Measurements from ENCODE around the gene SLC38A3.

Gene SLC38A3

DNA sequence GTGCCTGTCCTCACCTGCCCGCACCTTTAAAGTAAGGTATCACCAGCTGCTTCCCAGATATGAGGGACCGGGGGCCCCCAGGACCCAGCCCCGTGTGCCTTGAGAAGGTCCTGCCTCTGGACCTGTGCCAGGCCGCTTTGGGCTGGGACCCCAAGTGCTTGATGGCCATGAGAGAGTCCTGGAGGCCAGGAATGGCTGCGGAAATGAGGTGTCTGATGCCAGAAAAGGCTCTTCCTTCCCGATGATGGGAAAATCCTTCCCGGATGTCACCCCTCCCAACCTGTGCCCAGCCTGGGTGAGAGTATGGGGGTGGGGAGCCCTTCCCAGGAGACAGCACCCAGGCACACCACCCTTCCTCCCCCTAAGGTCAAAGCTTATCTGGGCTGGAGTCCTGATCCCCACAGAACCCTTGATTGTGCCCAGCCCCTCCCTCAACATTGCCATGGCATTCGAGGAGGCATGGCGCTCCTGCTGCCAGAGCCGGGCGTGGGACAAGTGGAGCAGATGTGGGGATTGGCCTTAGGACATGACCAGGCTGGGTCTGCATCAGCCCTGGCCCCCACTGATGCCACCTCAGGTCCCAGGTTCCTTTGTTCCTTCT lies 35.7 kb upstream of the SLC38A3 start:
- DNase-seq, result no peak

DNA sequence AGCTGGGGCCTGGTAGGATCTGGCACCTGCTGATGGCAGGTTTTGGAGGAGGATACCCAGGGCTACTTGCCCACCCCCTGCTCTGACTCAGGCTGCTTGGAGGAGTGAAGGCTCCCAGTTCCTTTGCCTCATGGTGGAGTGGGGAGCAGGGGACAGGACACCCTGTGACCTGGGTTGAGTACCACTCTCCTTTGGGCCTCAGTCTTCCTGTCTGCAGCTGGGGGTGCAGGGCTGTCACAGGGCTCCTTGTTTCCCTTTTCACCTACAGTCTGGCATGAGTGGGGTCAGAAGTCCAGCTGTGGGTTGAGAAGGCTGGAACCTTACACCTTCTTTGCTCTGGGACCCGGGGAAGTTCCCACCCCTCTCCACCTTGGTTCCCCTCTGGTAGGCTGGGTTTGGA lies 35.2 kb upstream of the SLC38A3 start:
- DNase-seq, result no peak

DNA sequence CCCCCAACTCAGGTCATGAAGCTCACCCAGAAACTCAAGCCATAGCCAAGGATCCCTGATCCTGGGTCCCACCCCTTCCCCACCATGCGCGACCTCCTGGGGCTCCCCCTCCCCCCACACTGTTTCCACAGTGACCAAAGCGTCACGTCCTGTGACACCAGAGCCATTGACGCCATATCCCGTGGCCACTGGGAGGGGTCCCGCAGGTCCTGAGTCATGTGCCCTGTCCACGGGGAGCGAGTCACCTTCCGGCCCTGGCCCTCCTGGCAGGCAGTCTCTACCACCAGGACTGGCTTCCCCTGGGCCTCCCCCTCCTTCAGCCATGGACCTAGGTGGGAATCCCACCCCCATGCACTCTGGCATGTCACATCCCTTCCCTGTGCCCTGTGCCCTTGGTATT lies 34.4 kb upstream of the SLC38A3 start:
- no peak for DNase-seq

DNA sequence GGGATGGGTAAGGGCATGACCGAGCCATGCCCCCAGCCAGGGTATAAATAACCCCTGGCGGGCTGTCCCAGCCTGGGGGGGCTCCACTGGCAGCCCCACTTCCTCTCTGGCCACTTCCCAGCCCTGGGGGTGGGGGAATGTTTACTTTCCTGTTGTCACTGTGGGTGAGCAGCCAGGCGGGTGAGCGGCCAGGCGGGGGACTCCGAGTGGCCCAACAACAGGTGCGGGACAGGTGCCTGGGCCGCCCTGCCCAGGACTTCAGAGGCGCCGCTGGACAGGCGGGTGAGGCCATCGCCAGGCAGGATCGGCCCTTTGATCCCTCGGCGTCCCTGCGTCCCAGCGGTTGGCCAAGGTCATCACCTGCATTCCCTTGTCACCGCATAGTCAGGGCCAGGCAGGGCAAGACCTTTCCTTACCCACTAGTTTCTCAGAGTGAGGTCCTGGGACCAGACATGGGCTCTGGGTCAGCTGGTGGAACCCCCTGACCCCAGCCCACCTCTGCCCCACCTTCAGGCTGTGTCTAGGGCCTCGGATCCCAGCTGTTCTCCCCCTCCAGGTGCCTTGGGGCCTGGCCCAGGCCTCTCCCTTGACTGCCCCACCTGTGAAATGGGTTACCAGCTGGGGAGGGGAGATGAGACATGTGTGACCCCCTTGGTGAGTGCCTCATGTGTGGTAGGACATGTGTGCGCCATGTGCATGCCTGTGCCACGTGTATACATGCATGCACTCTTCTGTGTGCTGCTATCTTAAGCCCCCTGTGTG lies 33.4 kb upstream of the SLC38A3 start:
- no peak for DNase-seq

DNA sequence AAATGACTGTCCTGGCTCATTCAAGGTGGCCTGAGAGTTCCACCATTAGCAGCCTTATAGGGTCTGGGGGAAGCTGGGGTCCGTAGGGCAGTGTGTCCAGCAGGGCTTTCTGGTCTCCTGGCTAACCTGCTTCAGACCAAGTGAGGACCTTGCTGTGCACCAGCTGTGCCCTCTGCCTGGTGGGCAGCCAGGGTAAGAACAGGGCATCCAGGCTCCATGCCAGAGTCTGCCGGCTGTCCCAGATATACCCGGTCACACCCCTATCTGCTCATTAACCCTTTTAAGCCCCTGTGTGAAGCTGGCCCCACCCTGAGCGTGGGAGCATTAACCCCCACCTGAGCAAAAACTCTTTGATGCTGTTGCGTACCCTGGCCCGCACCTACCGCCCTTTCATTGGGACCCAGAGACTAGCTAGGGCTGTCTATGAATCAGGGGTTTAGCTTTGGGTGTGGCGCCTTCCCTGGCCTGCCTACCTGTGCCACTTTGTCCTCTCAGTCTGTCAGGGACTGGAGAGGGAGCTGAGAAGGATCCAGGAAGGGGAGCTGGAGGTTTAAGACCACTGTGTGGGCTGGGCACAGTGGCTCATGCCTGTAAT lies 32.3 kb upstream of the SLC38A3 start:
- DNase-seq, result no peak

DNA sequence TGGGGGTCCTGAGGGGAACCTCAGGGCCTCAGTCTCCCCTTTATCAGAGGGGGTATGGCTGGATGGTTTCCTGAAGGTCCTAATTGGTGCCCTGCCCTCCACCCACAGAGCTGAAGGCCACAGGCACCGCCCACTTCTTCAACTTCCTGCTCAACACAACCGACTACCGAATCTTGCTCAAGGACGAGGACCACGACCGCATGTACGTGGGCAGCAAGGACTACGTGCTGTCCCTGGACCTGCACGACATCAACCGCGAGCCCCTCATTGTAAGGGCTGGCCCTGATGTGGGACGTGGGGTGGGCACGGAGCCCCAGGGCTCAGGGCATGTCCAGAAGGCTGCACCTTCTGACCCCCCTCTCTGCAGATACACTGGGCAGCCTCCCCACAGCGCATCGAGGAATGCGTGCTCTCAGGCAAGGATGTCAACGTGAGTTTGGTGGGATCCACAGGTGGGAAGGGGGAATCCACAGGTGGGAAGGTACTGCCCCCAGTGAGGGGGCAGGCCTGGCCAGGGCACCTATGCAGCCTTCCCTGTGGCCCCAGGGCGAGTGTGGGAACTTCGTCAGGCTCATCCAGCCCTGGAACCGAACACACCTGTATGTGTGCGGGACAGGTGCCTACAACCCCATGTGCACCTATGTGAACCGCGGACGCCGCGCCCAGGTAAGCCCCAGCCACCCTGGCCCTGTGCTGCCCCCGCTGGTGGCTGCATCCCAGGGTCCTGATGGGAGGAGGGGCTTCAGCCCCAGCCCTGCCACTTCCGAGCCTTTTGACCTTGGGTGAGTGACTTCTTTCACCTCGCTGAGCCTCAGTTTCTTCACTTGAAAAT lies 31.2 kb upstream of the SLC38A3 start:
- no peak for DNase-seq

DNA sequence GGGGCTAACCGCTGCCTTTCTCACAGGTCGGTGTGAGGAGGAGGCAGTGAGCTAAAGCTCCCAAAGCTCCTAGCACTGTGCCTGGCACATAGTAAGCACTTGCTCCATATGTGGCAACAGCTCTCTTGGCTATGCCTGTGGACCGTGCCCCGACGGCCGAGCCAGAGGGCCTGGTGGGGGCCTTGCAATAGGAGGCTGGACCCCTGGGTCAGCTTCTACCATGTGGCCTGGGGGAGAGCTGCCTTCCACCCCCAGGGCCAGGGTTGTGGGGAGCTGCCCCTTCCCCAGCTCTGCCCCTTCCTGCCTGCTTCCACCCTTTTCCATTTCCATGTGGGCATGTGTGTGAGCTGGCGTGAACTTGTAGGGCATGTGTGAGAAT lies 30.6 kb upstream of the SLC38A3 start:
- DNase-seq, result no peak

DNA sequence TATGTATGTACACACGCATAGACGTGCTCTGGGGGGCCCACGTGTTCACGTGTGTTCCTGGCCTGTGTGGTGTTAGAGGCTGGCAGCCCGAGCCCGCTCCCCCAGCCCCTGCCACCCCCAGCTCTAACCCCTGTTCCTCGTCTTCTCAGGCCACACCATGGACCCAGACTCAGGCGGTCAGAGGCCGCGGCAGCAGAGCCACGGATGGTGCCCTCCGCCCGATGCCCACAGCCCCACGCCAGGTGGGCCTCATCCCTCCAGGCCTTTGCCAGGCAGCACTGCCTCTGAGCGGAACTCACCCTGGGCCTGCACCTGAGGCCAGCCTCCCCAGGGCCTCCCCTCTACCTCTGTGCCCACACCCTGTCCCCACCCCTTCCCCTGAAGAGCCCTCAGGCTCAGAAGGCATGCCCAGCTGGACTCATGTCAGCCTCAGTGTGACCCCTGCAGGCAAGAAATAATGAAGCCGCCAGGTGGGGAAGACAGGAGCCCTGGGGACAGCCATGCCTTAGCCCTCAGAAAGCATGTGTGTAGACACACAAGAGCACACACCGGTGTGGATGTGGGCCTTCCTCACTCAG lies 30.0 kb upstream of the SLC38A3 start:
- no peak for DNase-seq

DNA sequence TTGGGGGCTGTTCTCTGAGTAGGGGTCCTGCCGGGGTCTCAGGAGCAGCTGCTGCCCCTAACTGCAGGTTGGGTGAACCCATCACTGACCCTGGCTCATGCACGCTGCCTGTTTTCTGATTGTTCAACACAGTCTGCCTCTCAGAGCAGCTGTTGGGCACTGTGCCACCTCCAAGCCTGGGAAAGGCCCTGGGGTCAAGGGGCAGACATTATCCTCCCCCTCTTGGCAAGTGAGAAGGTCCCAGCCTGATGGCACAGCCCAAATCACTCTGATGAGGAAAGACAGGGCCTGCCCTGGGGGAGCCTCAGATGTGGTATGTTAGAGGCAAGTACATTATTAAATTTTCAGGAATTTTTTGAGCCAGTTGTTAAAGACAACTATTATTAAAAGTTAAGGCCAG lies 27.7 kb upstream of the SLC38A3 start:
- DNase-seq, result no peak

DNA sequence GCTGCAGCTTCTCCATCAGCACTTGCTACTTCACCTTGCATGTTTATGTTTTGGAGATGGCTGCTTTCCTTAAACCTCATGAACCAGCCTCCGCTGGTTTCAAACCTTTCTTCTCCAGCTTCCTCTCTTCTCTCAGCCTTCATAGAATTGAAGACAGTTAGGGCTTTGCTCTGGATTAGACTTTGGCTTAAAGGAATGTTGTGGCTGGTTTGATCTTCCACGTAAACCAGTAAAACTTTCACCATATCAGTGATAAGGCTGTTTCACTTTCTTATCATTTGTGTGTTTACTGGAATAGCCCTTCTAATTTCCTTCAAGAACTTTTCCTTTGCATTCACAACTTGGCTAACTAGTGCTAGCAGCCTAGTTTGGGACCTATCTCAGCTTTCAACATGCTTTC lies 25.4 kb upstream of the SLC38A3 start:
- no peak for DNase-seq

DNA sequence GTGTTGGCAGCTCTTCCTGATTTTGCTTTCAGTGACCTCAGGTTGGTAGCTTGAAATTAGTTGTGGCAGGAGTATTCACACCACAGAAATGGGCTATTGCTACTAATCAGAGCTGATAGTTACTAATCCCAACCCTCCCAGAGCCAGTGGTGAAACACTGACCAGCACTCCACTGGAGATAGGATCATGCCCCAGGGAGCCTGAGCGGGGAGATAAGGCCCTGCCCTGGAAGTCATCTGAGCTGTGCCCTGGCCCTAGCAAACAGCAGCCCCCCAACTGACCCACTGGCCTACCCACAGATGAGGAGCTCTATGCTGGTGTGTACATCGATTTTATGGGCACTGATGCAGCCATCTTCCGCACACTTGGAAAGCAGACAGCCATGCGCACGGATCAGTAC lies 23.1 kb upstream of the SLC38A3 start:
- DNase-seq, result no peak

DNA sequence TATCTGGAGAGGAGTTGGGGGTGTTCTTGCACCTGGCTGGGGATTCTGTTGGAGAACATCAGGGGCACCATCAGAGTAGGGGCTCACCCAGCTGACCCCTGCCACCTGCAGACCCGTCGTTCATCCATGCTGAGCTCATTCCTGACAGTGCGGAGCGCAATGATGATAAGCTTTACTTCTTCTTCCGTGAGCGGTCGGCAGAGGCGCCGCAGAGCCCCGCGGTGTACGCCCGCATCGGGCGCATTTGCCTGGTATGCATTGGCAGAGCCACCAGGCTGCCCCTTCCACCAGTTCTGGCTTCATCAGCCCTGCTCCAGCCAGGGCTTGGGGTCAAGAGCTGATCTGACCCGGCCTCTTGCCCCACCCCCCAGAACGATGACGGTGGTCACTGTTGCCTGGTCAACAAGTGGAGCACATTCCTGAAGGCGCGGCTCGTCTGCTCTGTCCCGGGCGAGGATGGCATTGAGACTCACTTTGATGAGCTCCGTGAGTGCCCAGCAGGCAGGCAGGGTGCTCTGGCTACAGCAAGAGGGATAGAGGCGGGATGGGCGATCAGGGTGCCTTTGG lies 22.5 kb upstream of the SLC38A3 start:
- no peak for DNase-seq

DNA sequence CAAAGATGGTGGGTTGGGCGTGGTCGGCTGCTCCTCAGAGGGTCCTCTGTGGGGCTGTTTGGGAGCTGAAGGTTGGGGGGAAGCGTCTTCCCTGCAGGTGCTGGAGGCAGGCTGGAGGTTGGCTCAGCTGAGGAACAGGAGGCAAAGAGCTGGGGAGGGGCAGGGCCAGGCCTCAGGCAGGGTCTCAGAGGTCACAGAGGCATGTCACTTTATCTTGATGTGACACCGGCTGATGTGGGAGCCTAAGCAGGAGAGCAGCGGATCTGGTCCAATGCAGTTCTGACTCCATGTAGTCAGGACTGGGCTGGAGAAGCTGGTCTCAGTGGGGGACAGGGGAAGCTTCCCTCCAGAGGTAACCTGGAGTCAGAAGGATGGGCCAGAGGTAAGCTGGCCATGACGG lies 21.3 kb upstream of the SLC38A3 start:
- DNase-seq, result no peak

DNA sequence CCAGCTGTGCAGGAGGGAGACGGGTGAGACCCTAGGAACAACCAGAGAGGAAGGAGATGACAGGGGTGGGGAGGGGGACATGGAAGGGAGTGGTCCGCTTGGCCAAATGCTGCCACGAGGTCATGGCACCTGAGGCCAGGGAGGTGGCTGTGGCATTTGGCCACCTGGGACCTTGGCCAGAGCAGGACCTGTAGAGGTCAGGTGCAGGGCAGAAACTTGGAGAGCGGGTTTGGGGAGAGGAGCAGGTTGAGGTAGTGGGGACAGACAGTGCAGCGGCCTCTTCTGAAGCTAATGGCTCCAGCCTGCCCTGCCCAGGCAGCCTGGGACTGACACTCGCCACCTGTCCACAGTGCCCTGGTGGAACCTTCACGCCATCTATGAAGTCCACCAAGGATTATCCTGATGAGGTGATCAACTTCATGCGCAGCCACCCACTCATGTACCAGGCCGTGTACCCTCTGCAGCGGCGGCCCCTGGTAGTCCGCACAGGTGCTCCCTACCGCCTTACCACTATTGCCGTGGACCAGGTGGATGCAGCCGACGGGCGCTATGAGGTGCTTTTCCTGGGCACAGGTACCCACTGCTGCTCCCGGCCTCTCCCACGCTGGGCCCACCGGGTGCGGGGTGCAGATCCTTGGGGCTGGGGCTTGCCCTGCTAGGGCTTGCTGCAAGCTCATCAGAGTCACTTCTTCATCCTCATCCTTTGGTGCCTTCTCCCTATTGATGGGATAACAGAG lies 20.7 kb upstream of the SLC38A3 start:
- DNase-seq, result no peak

DNA sequence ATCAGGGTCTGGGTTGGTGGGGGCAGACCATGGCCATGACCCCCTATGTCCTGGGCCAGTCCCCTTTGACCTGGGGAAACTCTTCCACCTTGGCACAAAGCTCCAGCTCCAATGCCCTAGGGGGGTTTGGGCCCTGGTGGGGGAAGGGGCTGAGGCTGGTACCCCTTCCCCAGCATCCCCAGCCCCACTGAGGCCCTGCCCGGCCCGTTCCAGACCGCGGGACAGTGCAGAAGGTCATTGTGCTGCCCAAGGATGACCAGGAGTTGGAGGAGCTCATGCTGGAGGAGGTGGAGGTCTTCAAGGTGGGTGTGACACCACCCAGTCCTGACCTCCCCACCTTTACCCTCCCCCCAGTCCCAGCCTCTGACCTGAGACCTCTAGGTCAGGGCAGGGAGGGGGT lies 19.8 kb upstream of the SLC38A3 start:
- no peak for DNase-seq

DNA sequence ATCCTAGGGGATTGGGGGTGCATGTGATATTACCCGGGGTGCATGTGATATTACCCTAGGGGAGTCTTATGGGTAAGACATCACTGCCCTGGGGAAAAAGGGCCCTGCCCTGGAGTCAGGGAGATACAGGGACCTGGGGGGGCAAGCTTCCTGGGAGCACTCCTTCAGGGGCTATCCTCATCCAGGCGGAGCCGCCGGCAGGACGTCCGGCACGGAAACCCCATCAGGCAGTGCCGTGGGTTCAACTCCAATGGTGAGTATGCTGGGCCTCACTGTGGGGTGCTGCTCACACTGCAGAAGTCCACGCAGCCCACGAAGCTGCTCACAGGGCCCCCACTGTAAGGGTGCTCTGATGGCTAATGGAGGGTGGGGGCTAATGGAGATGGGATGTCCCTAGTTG lies 19.0 kb upstream of the SLC38A3 start:
- no peak for DNase-seq

DNA sequence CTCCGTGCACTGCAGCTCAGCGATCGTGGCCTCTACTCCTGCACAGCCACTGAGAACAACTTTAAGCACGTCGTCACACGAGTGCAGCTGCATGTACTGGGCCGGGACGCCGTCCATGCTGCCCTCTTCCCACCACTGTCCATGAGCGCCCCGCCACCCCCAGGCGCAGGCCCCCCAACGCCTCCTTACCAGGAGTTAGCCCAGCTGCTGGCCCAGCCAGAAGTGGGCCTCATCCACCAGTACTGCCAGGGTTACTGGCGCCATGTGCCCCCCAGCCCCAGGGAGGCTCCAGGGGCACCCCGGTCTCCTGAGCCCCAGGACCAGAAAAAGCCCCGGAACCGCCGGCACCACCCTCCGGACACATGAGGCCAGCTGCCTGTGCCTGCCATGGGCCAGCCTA lies 17.3 kb upstream of the SLC38A3 start:
- DNase-seq, result no peak

DNA sequence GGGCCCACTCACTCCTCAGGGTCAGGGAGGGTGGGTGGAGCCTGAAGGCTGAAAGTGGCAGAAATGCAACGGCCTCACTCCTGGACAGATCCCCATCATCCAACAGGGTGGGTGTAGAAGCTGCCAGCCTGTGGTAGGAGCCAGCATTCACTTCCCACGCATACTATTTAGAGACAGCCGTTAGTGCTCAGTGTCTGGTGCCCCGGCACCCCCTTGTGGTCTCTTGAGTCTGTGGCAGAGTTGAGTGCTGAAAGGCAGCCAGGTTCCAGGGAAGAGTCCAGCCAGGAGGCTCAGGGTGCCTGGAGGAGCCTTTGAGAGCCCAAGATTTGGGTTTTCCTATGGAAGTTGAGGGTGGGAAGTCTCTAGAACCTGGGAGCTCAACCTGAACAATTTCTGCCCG lies 15.8 kb upstream of the SLC38A3 start:
- no peak for DNase-seq

DNA sequence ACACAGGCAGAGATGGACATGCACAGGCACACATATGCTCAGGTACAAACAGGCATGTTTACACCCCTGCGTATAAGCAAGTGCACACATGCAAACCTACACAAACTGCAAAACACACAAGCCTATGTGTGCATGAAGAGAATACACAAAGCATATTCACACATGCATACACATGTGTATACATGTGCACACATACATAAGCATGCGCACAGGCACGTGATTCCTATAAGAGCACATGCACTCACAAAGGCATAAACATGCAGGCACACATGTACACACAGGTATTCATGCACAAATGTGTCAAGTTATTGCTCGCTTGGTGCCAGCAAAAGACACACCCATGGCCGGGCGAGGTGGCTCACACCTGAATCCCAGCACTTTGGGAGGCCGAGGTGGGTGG lies 15.1 kb upstream of the SLC38A3 start:
- DNase-seq, result no peak

DNA sequence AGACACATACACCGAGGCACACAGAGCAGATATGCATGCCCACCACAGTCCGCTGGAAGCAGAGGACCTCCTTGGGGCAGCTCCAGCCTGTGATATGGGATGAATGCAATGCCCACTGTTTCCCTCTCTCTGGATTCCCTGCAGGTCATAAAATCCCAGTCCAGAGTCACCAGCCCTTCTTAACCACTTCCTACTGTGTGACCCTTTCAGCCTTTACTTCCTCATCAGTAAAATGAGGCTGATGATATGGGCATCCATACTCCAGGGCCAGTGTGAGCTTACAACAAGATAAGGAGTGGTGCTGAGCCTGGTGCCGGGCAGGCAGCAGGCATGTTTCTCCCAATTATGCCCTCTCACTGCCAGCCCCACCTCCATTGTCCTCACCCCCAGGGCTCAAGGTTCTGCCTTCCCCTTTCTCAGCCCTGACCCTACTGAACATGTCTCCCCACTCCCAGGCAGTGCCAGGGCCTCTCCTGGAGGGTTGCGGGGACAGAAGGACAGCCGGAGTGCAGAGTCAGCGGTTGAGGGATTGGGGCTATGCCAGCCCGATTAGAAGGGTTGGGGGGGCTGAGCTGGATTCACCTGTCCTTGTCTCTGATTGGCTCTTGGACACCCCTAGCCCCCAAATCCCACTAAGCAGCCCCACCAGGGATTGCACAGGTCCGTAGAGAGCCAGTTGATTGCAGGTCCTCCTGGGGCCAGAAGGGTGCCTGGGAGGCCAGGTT lies 14.0 kb upstream of the SLC38A3 start, which contains the start of gene GNAT1:
Gene GNAT1 (plus strand): TSS at position 675 of the 725 bp plus-strand sequence. CDS start 116 bp downstream, outside the sequence.
- DNase-seq, result no peak

DNA sequence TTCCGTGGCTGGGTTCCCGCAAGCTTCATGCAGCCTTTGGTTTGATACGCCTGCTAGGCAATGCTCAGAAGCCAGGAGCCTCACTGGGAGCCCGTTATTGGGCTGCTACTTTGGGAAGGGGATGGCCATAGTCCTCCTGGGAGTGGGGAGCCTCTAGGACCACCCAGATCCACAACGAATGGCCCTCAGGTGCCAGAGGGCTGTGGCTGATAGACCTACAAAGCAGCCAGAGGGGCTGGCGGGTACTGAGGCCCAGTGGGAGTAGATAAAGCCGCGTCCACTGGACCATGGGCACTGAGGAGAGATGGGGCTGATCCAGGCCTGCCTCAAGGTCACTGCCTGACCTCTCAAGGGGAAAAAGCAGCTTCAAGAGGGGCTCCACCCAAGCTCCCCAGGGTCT lies 12.9 kb upstream of the SLC38A3 start:
- no peak for DNase-seq
